Measurements from ENCODE around the gene MACROD2.

MACROD2 gene

GRCh38 chr20:14633507-14633906 is 638.2 kb downstream of the MACROD2 start:
- in situ Hi-C loops (cut with MboI; ENCODE audit: low sequenced_read_pairs): no loop called here
- Histone ChIP-seq H3K27me3 (ENCODE audit: low read depth) (no peaks in the 10 kb centered on the region), H3K4me3 (no peak overlapping the region), H3K4me1 (no peaks in the 10 kb centered on the region), H3K9me3 (no peaks in the 10 kb centered on the region), H3K36me3 (replicated peaks) (no peaks in the 10 kb centered on the region)
- DNase-seq (ENCODE audit: low spot score in 2 of 2): no peak

- Histone ChIP-seq H3K4me3 (no peak overlapping the region), H3K9me3 (no peaks in the 10 kb centered on the region), H3K27me3 (ENCODE audit: low read depth) (no peaks in the 10 kb centered on the region), H3K4me1 (no peaks in the 10 kb centered on the region), H3K36me3 (replicated peaks) (no peaks in the 10 kb centered on the region)
- in situ Hi-C loops (cut with MboI; ENCODE audit: low sequenced_read_pairs): no loop called here
- DNase-seq (ENCODE audit: low spot score in 2 of 2): no peak
Observed at GRCh38 chr20:14634665-14635064, 639.3 kb downstream of the MACROD2 start.

GRCh38 chr20:14637441-14637840 is 642.1 kb downstream of the MACROD2 start:
- no peaks in the 10 kb centered on the region for H3K4me1 ChIP-seq
- no peaks in the 10 kb centered on the region for H3K9me3 ChIP-seq
- in situ Hi-C loops (cut with MboI; ENCODE audit: low sequenced_read_pairs): no loop called here
- no peaks in the 10 kb centered on the region for H3K36me3 ChIP-seq (replicated peaks)
- no peaks in the 10 kb centered on the region for H3K27me3 ChIP-seq (ENCODE audit: low read depth)
- DNase-seq (ENCODE audit: low spot score in 2 of 2): no peak
- no peak overlapping the region for H3K4me3 ChIP-seq

- DNase-seq (ENCODE audit: low spot score in 2 of 2): no peak
- no peak overlapping the region for H3K4me3 ChIP-seq
- in situ Hi-C loops (cut with MboI; ENCODE audit: low sequenced_read_pairs): no loop called here
- H3K27me3 ChIP-seq (ENCODE audit: low read depth): no peaks in the 10 kb centered on the region
- no peaks in the 10 kb centered on the region for H3K36me3 ChIP-seq (replicated peaks)
- H3K4me1 ChIP-seq: no peaks in the 10 kb centered on the region
- no peaks in the 10 kb centered on the region for H3K9me3 ChIP-seq
Observed at GRCh38 chr20:14643146-14643545, 647.8 kb downstream of the MACROD2 start.

- in situ Hi-C loops (cut with MboI; ENCODE audit: low sequenced_read_pairs): no loop called here
- Histone ChIP-seq H3K4me1 (no peaks in the 10 kb centered on the region), H3K27me3 (ENCODE audit: low read depth) (no peaks in the 10 kb centered on the region), H3K9me3 (no peaks in the 10 kb centered on the region), H3K36me3 (replicated peaks) (no peaks in the 10 kb centered on the region), H3K4me3 (no peak overlapping the region)
- DNase-seq (ENCODE audit: low spot score in 2 of 2): no peak
Observed at GRCh38 chr20:14643556-14643955, 648.2 kb downstream of the MACROD2 start.

- DNase-seq (ENCODE audit: low spot score in 2 of 2): no peak
- H3K36me3 ChIP-seq (replicated peaks): no peaks in the 10 kb centered on the region
- in situ Hi-C loops (cut with MboI; ENCODE audit: low sequenced_read_pairs): no loop called here
- no peaks in the 10 kb centered on the region for H3K4me1 ChIP-seq
- no peaks in the 10 kb centered on the region for H3K9me3 ChIP-seq
- H3K4me3 ChIP-seq: no peak overlapping the region
- no peaks in the 10 kb centered on the region for H3K27me3 ChIP-seq (ENCODE audit: low read depth)
Observed at GRCh38 chr20:14644306-14645097, 649.2 kb downstream of the MACROD2 start.

- Histone ChIP-seq H3K27me3 (ENCODE audit: low read depth) (no peaks in the 10 kb centered on the region), H3K9me3 (no peaks in the 10 kb centered on the region), H3K4me1 (no peaks in the 10 kb centered on the region), H3K36me3 (replicated peaks) (no peaks in the 10 kb centered on the region), H3K4me3 (no peak overlapping the region)
- DNase-seq (ENCODE audit: low spot score in 2 of 2): no peak
- in situ Hi-C loops (cut with MboI; ENCODE audit: low sequenced_read_pairs): no loop called here
Observed at GRCh38 chr20:14647016-14647415, 651.7 kb downstream of the MACROD2 start.

- in situ Hi-C loops (cut with MboI; ENCODE audit: low sequenced_read_pairs): no loop called here
- Histone ChIP-seq H3K4me3 (no peak overlapping the region), H3K4me1 (no peaks in the 10 kb centered on the region), H3K36me3 (replicated peaks) (no peaks in the 10 kb centered on the region), H3K9me3 (no peaks in the 10 kb centered on the region), H3K27me3 (ENCODE audit: low read depth) (no peaks in the 10 kb centered on the region)
- no peak for DNase-seq (ENCODE audit: low spot score in 2 of 2)
Observed at GRCh38 chr20:14649662-14650061, 654.3 kb downstream of the MACROD2 start.

- in situ Hi-C loops (cut with MboI; ENCODE audit: low sequenced_read_pairs): no loop called here
- Histone ChIP-seq H3K36me3 (replicated peaks) (no peaks in the 10 kb centered on the region), H3K27me3 (ENCODE audit: low read depth) (no peaks in the 10 kb centered on the region)
Observed at GRCh38 chr20:14657266-14658005, 662.1 kb downstream of the MACROD2 start.

GRCh38 chr20:14664101-14664500 is 668.8 kb downstream of the MACROD2 start:
- Histone ChIP-seq H3K9me3 (no peaks in the 10 kb centered on the region), H3K36me3 (replicated peaks) (no peaks in the 10 kb centered on the region), H3K4me1 (no peaks in the 10 kb centered on the region), H3K4me3 (no peak overlapping the region), H3K27me3 (ENCODE audit: low read depth) (no peaks in the 10 kb centered on the region)
- no peak for DNase-seq (ENCODE audit: low spot score in 2 of 2)
- in situ Hi-C loops (cut with MboI; ENCODE audit: low sequenced_read_pairs): no loop called here

More at GRCh38 chr20:14657266-14658005, 662.1 kb downstream of the MACROD2 start:
- Histone ChIP-seq H3K9me3 (no peaks in the 10 kb centered on the region), H3K4me1 (no peaks in the 10 kb centered on the region), H3K4me3 (no peak overlapping the region)
- no peak for DNase-seq (ENCODE audit: low spot score in 2 of 2)

- in situ Hi-C loops (cut with MboI; ENCODE audit: low sequenced_read_pairs): no loop called here
- H3K27me3 ChIP-seq (ENCODE audit: low read depth): no peaks in the 10 kb centered on the region
- H3K4me3 ChIP-seq: no peak overlapping the region
- no peak for DNase-seq (ENCODE audit: low spot score in 2 of 2)
- H3K9me3 ChIP-seq: no peaks in the 10 kb centered on the region
- H3K36me3 ChIP-seq (replicated peaks): no peaks in the 10 kb centered on the region
- H3K4me1 ChIP-seq: no peaks in the 10 kb centered on the region
Observed at GRCh38 chr20:14666696-14667095, 671.4 kb downstream of the MACROD2 start.

GRCh38 chr20:14667226-14667625 is 671.9 kb downstream of the MACROD2 start:
- H3K4me3 ChIP-seq: no peak overlapping the region
- H3K4me1 ChIP-seq: no peaks in the 10 kb centered on the region
- in situ Hi-C loops (cut with MboI; ENCODE audit: low sequenced_read_pairs): no loop called here
- no peaks in the 10 kb centered on the region for H3K9me3 ChIP-seq
- H3K36me3 ChIP-seq (replicated peaks): no peaks in the 10 kb centered on the region
- H3K27me3 ChIP-seq (ENCODE audit: low read depth): no peaks in the 10 kb centered on the region
- no peak for DNase-seq (ENCODE audit: low spot score in 2 of 2)

GRCh38 chr20:14672066-14672465 is 676.8 kb downstream of the MACROD2 start:
- no peaks in the 10 kb centered on the region for H3K27me3 ChIP-seq (ENCODE audit: low read depth)
- DNase-seq (ENCODE audit: low spot score in 2 of 2): no peak
- no peaks in the 10 kb centered on the region for H3K9me3 ChIP-seq
- in situ Hi-C loops (cut with MboI; ENCODE audit: low sequenced_read_pairs): no loop called here
- no peaks in the 10 kb centered on the region for H3K4me1 ChIP-seq
- H3K4me3 ChIP-seq: no peak overlapping the region
- H3K36me3 ChIP-seq (replicated peaks): no peaks in the 10 kb centered on the region

GRCh38 chr20:14673164-14673563 is 677.8 kb downstream of the MACROD2 start:
- in situ Hi-C loops (cut with MboI; ENCODE audit: low sequenced_read_pairs): no loop called here
- no peaks in the 10 kb centered on the region for H3K4me1 ChIP-seq
- DNase-seq (ENCODE audit: low spot score in 2 of 2): no peak
- H3K27me3 ChIP-seq (ENCODE audit: low read depth): no peaks in the 10 kb centered on the region
- no peaks in the 10 kb centered on the region for H3K9me3 ChIP-seq
- no peaks in the 10 kb centered on the region for H3K36me3 ChIP-seq (replicated peaks)
- H3K4me3 ChIP-seq: no peak overlapping the region

Data from HAP-1 (cell line).